IPS-NIHi11 (cell line): ENCODE measurements around the gene ATP2B2.
A peak's percentile ranks its signal among the peaks of the same experiment; 100 is the strongest.

Experiments used
- DNase-seq: peaks from one replicate; pipeline ENCODE4 v3.0.0; 2012; ENCODE audit warnings: mixed read lengths, low spot score

The ATP2B2 gene

GRCh38 chr3:10400050-10400748 is 105.2 kb downstream of the ATP2B2 start:
- DNase-seq, result no peak

- DNase-seq, result no peak
Observed at GRCh38 chr3:10399634-10400033, 105.8 kb downstream of the ATP2B2 start.

DNA sequence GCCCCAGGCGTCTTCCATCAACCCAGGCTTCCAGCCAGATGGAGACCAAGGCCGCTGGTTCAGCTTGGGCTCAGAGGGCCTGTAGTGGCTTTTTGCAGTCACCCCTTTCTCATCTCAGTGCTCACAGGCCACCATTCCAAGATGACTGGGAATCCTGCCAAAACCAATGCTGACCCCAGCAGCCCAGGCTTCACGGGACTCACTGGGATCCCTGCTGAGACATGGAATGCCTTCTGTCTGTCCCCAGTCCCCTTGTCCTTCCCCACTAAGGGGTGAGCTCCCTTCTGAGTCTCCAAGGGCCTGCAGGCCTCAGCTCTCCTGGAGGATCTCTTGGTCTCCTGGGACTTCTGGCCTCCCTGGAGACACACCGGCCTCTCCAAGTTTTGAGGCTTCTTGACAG is 107.0 kb downstream of the ATP2B2 start:
- no peak for DNase-seq

DNA sequence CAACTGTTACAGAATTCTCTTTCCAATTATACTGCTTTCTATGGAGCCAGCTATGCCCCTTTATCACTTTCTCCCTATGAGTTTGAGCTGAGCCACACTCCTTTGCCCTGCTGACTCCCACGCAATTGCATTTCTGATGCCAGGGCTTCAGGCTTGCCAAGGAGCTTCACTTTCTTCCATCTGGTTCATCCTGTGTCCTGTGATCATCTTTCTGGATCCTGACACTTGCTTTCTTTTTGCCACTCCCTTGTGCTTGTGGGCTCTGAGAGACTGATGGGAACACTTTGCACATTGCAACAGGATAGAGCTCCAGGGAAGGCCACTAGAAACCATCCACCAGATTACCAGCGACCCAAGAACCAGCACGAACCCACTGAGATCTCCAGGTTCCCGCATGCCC is 107.5 kb downstream of the ATP2B2 start:
- DNase-seq, result no peak

DNA sequence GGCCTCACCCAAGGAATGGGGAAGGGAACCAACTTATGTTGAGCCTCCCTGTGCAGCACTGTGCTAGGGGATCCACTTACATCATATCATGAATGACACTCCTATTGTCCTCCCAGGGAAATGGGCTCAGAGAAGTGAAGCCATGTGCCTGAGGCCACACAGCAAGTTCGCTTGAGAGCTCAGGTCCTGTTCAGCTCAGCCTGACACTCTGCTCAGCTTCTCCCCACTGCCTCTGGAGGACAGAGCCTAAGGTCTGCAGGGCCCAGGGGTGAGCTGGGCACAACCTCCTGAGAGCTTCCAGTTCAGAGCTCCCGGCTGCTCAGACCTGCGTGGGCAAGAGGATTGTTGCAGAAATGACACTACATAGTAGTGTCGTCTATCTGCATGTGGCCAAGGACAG is 108.5 kb downstream of the ATP2B2 start:
- no peak for DNase-seq

- no peak for DNase-seq
Observed at GRCh38 chr3:10396083-10396482, 109.3 kb downstream of the ATP2B2 start.

- no peak for DNase-seq
Observed at GRCh38 chr3:10395671-10396070, 109.7 kb downstream of the ATP2B2 start.

DNA sequence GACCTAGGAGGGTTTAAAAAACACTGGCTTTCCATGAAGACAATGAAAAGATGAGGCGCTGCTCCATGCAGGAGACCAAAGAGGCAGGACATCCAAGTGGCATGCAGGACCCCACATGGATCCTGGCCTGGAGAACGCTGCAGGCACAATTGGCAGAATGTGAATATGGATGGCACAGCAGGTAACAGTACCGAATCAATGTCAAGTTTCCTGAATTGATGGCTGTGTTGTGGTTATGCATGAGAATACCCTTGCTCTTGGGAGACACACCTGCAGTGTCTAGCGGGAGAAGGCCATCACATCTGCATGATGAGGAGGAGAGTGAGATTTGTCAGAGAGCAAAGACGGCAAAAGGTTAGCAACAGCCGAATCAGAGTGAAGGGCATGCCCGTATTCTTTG is 110.2 kb downstream of the ATP2B2 start:
- peak; percentile 49 for DNase-seq

DNA sequence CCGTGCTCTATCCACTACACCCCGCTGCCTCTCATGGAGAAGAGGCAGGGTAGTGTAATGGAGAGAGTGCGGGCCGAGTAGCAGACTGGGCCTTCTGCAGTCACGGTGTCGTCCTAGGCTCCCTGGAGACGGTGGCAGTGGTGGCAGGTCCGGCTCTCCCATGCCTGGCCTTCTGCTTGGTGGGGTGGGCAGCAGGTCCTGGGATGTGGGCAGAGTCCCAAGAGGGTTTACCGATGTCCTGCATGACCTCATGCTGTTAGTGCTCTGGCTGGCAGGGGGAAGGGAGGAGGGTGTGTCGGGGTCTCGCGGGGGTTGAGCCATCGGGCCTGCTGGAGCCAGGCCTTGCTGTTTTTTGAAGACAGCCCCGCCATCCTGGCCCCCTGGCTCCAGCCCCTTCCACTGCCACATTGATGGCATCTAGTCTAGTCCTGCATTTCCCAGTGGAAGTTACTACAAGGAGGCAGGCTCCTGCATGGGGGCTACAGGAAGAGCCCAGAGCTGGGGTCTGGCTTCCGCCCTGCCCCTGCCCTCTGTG is 110.8 kb downstream of the ATP2B2 start:
- no peak for DNase-seq

- no peak for DNase-seq
Observed at GRCh38 chr3:10393514-10393913, 111.9 kb downstream of the ATP2B2 start.

GRCh38 chr3:10392906-10393461 is 112.4 kb downstream of the ATP2B2 start:
- DNase-seq, result no peak

GRCh38 chr3:10392244-10392643 is 113.1 kb downstream of the ATP2B2 start:
- DNase-seq, result peak; percentile 32

- no peak for DNase-seq
Observed at GRCh38 chr3:10391391-10391790, 114.0 kb downstream of the ATP2B2 start.

DNA sequence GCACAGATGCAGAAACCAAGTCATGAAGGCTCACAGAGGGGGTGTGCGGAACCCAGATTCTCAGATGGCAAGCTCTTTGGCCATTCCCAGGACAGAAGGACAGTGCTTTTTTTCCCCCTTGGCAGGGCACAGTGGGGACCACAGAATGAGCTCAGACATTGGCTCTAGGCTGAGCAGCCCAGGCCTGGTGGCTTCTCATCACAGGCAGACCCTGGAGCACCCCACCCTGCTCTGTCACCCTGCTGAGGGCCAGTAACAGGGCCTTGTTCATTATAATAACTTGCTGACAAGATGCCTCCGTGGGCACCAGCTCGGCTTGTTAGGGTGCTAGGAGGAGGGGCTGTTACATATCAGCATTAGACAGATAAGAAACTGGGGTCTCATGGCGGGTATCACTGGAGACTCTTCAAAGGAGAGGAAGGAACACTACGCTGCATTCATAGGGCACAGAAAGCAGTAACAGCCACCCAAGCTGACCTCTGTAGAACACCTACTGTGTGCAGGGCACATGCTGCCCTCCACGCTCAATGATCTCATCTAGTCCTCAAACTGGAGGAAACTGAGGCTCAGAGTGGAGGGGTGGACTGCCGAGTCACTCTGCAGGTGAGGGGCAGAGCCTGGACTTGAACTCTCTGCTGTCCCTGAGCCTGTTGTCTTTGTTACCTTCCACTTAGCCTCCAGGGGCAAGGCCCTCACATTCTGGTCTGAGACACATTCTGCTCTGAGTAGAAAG is 114.6 kb downstream of the ATP2B2 start:
- no peak for DNase-seq

GRCh38 chr3:10389995-10390394 is 115.4 kb downstream of the ATP2B2 start:
- DNase-seq, result no peak

- DNase-seq, result no peak
Observed at GRCh38 chr3:10389339-10389738, 116.0 kb downstream of the ATP2B2 start.

DNA sequence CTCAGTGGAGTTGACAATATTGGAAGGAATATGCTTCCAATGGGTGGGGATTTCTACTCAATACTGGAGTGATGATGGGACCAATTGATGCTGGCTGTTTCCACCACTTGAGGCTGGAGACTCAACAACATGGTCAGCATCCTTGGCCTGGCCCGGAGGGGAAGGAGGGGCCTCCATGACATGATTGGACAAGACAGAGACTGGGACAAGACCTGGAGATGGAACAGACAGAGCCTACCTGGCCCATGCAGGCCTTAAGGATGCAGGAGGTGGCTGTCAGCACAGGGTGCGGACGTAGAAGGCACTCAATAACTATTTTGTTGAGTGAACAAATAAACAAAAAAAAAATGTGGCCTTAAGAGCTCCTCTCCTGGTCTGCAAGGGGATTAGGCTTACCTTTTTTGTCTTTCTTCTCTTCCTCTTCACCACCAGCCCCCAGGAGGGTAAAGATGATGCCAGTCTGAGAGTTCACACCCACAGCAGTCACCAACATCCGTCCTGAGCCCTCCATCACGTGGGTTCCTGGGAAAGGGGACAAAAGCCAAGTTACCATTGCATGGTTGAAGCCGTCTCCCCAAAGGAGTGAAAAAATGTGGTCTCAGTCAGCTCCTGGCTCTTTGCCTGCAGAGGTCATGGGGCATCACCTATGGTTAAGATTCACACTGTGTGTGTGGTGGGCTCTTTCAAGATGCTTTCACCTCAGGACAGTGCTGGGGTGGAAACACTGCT is 117.3 kb downstream of the ATP2B2 start:
- DNase-seq, result no peak

DNA sequence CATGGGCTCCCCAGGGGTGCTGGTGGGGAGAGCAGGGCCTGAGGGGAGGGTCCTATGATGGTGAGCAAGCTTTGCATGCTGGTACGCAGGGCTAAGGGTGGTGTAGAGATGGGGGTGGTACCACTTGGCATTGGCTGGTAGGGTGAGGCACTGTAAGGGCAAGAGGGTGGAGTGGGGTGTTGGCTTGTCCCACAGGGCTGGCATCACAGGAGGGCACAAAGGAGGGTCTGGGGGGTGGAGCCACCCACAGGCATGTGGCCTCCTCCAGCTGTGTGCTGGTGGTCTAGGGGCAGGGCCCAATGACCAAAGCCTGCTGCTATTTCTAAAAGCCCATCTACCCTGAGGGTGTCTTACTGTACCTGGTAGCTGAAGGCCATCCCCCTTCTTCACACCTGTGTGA is 119.3 kb downstream of the ATP2B2 start:
- DNase-seq, result no peak

GRCh38 chr3:10384541-10385360 is 120.6 kb downstream of the ATP2B2 start:
- DNase-seq, result no peak

GRCh38 chr3:10383850-10384248 is 121.5 kb downstream of the ATP2B2 start:
- no peak for DNase-seq
